HEK293 (cell line): ENCODE data around the gene TGIF1.
A peak's percentile ranks its signal among the peaks of the same experiment; 100 is the strongest.

Source experiments
- ATF2 ChIP-seq: fragments of 450-650 bp; formaldehyde crosslinking; IDR thresholded peaks from 2 replicates; pipeline ENCODE4 v1.5.1; 2016; ENCODE audit warnings: missing biosample characterization, missing genetic modification characterization, low read depth
- FEZF1 ChIP-seq: fragments of 450-650 bp; formaldehyde crosslinking; IDR thresholded peaks from 2 replicates; pipeline ENCODE4 v1.5.1; 2016; ENCODE audit warnings: missing biosample characterization, missing genetic modification characterization
- SETDB1 ChIP-seq: IDR thresholded peaks from one replicate; pipeline ENCODE4 v1.6.1; 2017; ENCODE audit warnings: mild to moderate bottlenecking, low read length, moderate library complexity, mixed read lengths; ENCODE audit not compliant: insufficient read length
- ZBTB1 ChIP-seq: fragments of 450-650 bp; formaldehyde crosslinking; IDR thresholded peaks from 2 replicates; pipeline ENCODE4 v1.5.1; 2016; ENCODE audit warnings: missing biosample characterization, missing genetic modification characterization
- ZBTB6 ChIP-seq: fragments of 450-650 bp; formaldehyde crosslinking; IDR thresholded peaks from 2 replicates; pipeline ENCODE4 v1.5.1; 2017; ENCODE audit warnings: missing biosample characterization, missing genetic modification characterization
- ZBTB8A ChIP-seq: fragments of 450-650 bp; formaldehyde crosslinking; IDR thresholded peaks from 2 replicates; pipeline ENCODE4 v1.5.1; 2016; ENCODE audit warnings: missing biosample characterization, missing genetic modification characterization
- ZFP37 ChIP-seq: fragments of 450-650 bp; formaldehyde crosslinking; IDR thresholded peaks from 2 replicates; pipeline ENCODE4 v1.5.1; 2016; ENCODE audit warnings: missing biosample characterization, missing genetic modification characterization
- ZNF112 ChIP-seq: fragments of 450-650 bp; formaldehyde crosslinking; IDR thresholded peaks from 2 replicates; pipeline ENCODE4 v1.5.0; 2017; ENCODE audit warnings: missing biosample characterization, missing genetic modification characterization
- ZNF138 ChIP-seq: fragments of 450-650 bp; formaldehyde crosslinking; IDR thresholded peaks from 2 replicates; pipeline ENCODE4 v1.5.1; 2016; ENCODE audit warnings: missing biosample characterization, missing genetic modification characterization, borderline replicate concordance
- ZNF146 ChIP-seq: fragments of 450-650 bp; formaldehyde crosslinking; IDR thresholded peaks from 2 replicates; pipeline ENCODE4 v1.5.1; 2016; ENCODE audit warnings: missing biosample characterization, missing genetic modification characterization
- ZNF18 ChIP-seq: fragments of 450-650 bp; formaldehyde crosslinking; IDR thresholded peaks from 2 replicates; pipeline ENCODE4 v1.5.1; 2016; ENCODE audit warnings: missing biosample characterization, missing genetic modification characterization
- ZNF184 ChIP-seq: fragments of 450-650 bp; IDR thresholded peaks from 2 replicates; pipeline ENCODE4 v1.5.1; 2018; ENCODE audit warnings: missing biosample characterization, mild to moderate bottlenecking, missing genetic modification characterization
- ZNF239 ChIP-seq: fragments of 450-650 bp; formaldehyde crosslinking; IDR thresholded peaks from 2 replicates; pipeline ENCODE4 v1.5.1; 2016; ENCODE audit warnings: missing biosample characterization, missing genetic modification characterization
- ZNF280D ChIP-seq: fragments of 450-650 bp; formaldehyde crosslinking; IDR thresholded peaks from 2 replicates; pipeline ENCODE4 v1.5.1; 2016; ENCODE audit warnings: missing biosample characterization, missing genetic modification characterization
- ZNF292 ChIP-seq: fragments of 450-650 bp; formaldehyde crosslinking; IDR thresholded peaks from 2 replicates; pipeline ENCODE4 v1.5.1; 2016; ENCODE audit warnings: low read depth, missing biosample characterization, missing genetic modification characterization, borderline replicate concordance
- ZNF335 ChIP-seq: fragments of 450-650 bp; formaldehyde crosslinking; conservative IDR thresholded peaks from 2 replicates; pipeline ENCODE4 v1.5.1; 2016; ENCODE audit warnings: missing biosample characterization, missing genetic modification characterization
- ZNF398 ChIP-seq: fragments of 450-650 bp; formaldehyde crosslinking; IDR thresholded peaks from 2 replicates; pipeline ENCODE4 v1.5.1; 2017; ENCODE audit warnings: missing biosample characterization, missing genetic modification characterization
- ZNF501 ChIP-seq: fragments of 450-650 bp; formaldehyde crosslinking; IDR thresholded peaks from 2 replicates; pipeline ENCODE4 v1.5.1; 2016; ENCODE audit warnings: missing biosample characterization, missing genetic modification characterization
- ZNF560 ChIP-seq: fragments of 450-650 bp; formaldehyde crosslinking; IDR thresholded peaks from 2 replicates; pipeline ENCODE4 v1.5.1; 2017; ENCODE audit warnings: missing biosample characterization, missing genetic modification characterization, borderline replicate concordance
- ZNF580 ChIP-seq: fragments of 450-650 bp; formaldehyde crosslinking; IDR thresholded peaks from 2 replicates; pipeline ENCODE4 v1.5.1; 2016; ENCODE audit warnings: missing biosample characterization, missing genetic modification characterization
- ZNF596 ChIP-seq: fragments of 450-650 bp; IDR thresholded peaks from 2 replicates; pipeline ENCODE4 v1.5.0; 2018; ENCODE audit warnings: missing biosample characterization, mild to moderate bottlenecking, missing genetic modification characterization, moderate library complexity
- ZNF621 ChIP-seq: fragments of 450-650 bp; formaldehyde crosslinking; IDR thresholded peaks from 2 replicates; pipeline ENCODE4 v1.5.1; 2017; ENCODE audit warnings: missing biosample characterization, missing genetic modification characterization
- ZNF626 ChIP-seq: fragments of 450-650 bp; sonication (Bioruptor Pico); formaldehyde crosslinking; IDR thresholded peaks from 2 replicates; pipeline ENCODE4 v1.5.1; 2018; ENCODE audit warnings: missing biosample characterization, missing genetic modification characterization, inconsistent platforms
- ZNF639 ChIP-seq: fragments of 450-650 bp; formaldehyde crosslinking; IDR thresholded peaks from 2 replicates; pipeline ENCODE4 v1.5.1; 2016; ENCODE audit warnings: missing biosample characterization, missing genetic modification characterization
- ZNF677 ChIP-seq: fragments of 450-650 bp; IDR thresholded peaks from 2 replicates; pipeline ENCODE4 v1.5.0; 2018; ENCODE audit warnings: missing biosample characterization, mild to moderate bottlenecking, missing genetic modification characterization, moderate library complexity
- ZNF76 ChIP-seq: fragments of 450-650 bp; formaldehyde crosslinking; IDR thresholded peaks from 2 replicates; pipeline ENCODE4; 2016; ENCODE audit warnings: low read depth, missing biosample characterization, missing genetic modification characterization, borderline replicate concordance

The TGIF1 gene

GRCh38 chr18:3447895-3448837, 1.8 kb upstream of the TGIF1 start (continued):
- TF ChIP-seq ZNF146 (no peak), ZNF398 (tag by site-specific recombination) (peak; percentile 99), ZNF280D (tag by site-specific recombination) (no peak), ZNF292 (tag by site-specific recombination) (no peak), ZBTB8A (peak; percentile 95), ZNF18 (tag by site-specific recombination) (no peak), ZNF112 (tag by site-specific recombination) (no peak), ZNF501 (peak; percentile 76), ZNF596 (no peak), ZNF621 (tag by site-specific recombination) (no peak), ATF2 (tag by site-specific recombination) (no peak), ZNF677 (tag by site-specific recombination) (no peak), ZNF639 (tag by site-specific recombination) (no peak), ZNF138 (tag by site-specific recombination) (no peak), ZNF560 (no peak), ZBTB1 (tag by site-specific recombination) (peak; percentile 87; the same call in 1 of the 2 replicates), FEZF1 (tag by site-specific recombination) (0 out of 2 replicates have a peak, but pooled peaks have one; percentile 33), ZNF239 (no peak), ZNF335 (tag by site-specific recombination) (peak; percentile 28), ZNF76 (tag by site-specific recombination) (peak; percentile 69; the same call in 1 of the 2 replicates), ZBTB6 (tag by site-specific recombination) (no peak), ZNF184 (tag by site-specific recombination) (no peak), ZNF580 (no peak), SETDB1 (no peak), ZNF626 (no peak), ZFP37 (tag by site-specific recombination) (0 out of 2 replicates have a peak, but pooled peaks have one; percentile 60)
